ENCODE measurements around the gene FBXW5. TPM values are rescaled to one million over a fixed set of nuclear protein-coding genes. Genes with fewer than 3 reads are reported as not detected.

FBXW5 gene
- total and polyA plus RNA-seq, 2 experiments from 2014 or later: 27.0 to 111 TPM

- no peak for TF ChIP-seq ZNF462 (CRISPR knock-in tag; IDR thresholded peaks at IDR 0.05)
- TF ChIP-seq JUNB (IDR thresholded peaks at IDR 0.05; ENCODE audit: unreplicated experiment): no peak
- TF ChIP-seq STAT1 (IDR thresholded peaks at IDR 0.05; ENCODE audit: unreplicated experiment): no peak
- no peak for TF ChIP-seq NANOG (IDR thresholded peaks at IDR 0.05; ENCODE audit: borderline replicate concordance)
- TF ChIP-seq POLR2AphosphoS5 (IDR thresholded peaks at IDR 0.05; ENCODE audit: low read depth): peak; percentile 53
- TF ChIP-seq EZH2phosphoT487 (IDR thresholded peaks at IDR 0.05; ENCODE audit: unreplicated experiment): no peak
These were observed 33.7 kb upstream of the FBXW5 start (continued) for GRCh38 chr9:136978073-136978864.

GRCh38 chr9:136977649-136978072 is 33.1 kb upstream of the FBXW5 start:
- Histone ChIP-seq H3K4me2 (peak overlapping the region; percentile 86), H2AFZ (peak overlapping the region; percentile 52; the same call in 1 of the 2 replicates), H3F3A (replicated peaks; ENCODE audit: low read depth) (no peaks in the 10 kb centered on the region), H3K27me3 (ENCODE audit: insufficient read depth) (no peaks in the 10 kb centered on the region), H3K27ac (ENCODE audit: low read depth) (no peak overlapping the region), H3K4me1 (ENCODE audit: insufficient read depth) (no peaks in the 10 kb centered on the region), H3K36me3 (ENCODE audit: insufficient read depth) (no peaks in the 10 kb centered on the region), H3K4me3 (peak overlapping the region; percentile 70), H3K79me2 (replicated peaks; ENCODE audit: insufficient read depth) (no peaks in the 10 kb centered on the region), H4K20me1 (replicated peaks; ENCODE audit: insufficient read depth) (no peaks in the 10 kb centered on the region), H3K9me2 (ENCODE audit: insufficient read depth) (no peaks in the 10 kb centered on the region)
- ATAC-seq: peak; percentile 25
- Mint-ChIP-seq H3K36me3 (ENCODE audit: low read depth) (no peaks in the 10 kb centered on the region), H3K27ac (no peak overlapping the region), H3K4me1 (peaks cover 2% of the 10 kb centered on the region; the same call in 1 of the 3 replicates), H3K27me3 (ENCODE audit: insufficient read depth, low read depth, poor library complexity) (peaks cover 7% of the 10 kb centered on the region), H3K4me3 (peak overlapping the region; percentile 64), H3K9me3 (no peaks in the 10 kb centered on the region)
- DNase-seq (ENCODE audit: low spot score): peak; percentile 40
- TF ChIP-seq POLR2AphosphoS5 (IDR thresholded peaks at IDR 0.05; ENCODE audit: low read depth) (no peak), EZH2phosphoT487 (IDR thresholded peaks at IDR 0.05; ENCODE audit: unreplicated experiment) (no peak), CTCF (conservative IDR thresholded peaks at IDR 0.05; ENCODE audit: low read depth in 2 of 2) (no peak), ZNF114 (CRISPR knock-in tag; IDR thresholded peaks at IDR 0.05) (no peak), ZNF331 (CRISPR knock-in tag; IDR thresholded peaks at IDR 0.05; ENCODE audit: low read depth) (no peak), REST (IDR thresholded peaks at IDR 0.05; ENCODE audit: unreplicated experiment) (no peak), NANOG (IDR thresholded peaks at IDR 0.05; ENCODE audit: borderline replicate concordance) (no peak), JUNB (IDR thresholded peaks at IDR 0.05; ENCODE audit: unreplicated experiment) (no peak), CREB1 (CRISPR knock-in tag; IDR thresholded peaks at IDR 0.05; ENCODE audit: low read depth) (no peak), EZH2 (IDR thresholded peaks at IDR 0.05; ENCODE audit: low read depth, unreplicated experiment) (no peak)
